GM12878 (cell line): ENCODE measurements around the gene CLIP1.

Source experiments
- CREB1 ChIP-seq: IDR thresholded peaks from 2 replicates; pipeline ENCODE4 v1.6.1; 2012; ENCODE audit warnings: low read depth, mild to moderate bottlenecking, inconsistent platforms
- HDAC2 ChIP-seq: fragments of 200-600 bp; sonication (generic); IDR thresholded peaks from 2 replicates; pipeline ENCODE4 v1.6.1; 2017
- MXI1 ChIP-seq: fragments of 150-350 bp; IDR thresholded peaks from 2 replicates; pipeline ENCODE4 v1.6.1; 2011; ENCODE audit warnings: low read depth, mild to moderate bottlenecking, inconsistent platforms, low read length, improper control_type of control experiment
- NFIC ChIP-seq: IDR thresholded peaks from 2 replicates; pipeline ENCODE4 v1.6.1; 2012; ENCODE audit warnings: low read depth, mild to moderate bottlenecking, inconsistent platforms, low read length, moderate library complexity
- PBX3 ChIP-seq: IDR thresholded peaks from 2 replicates; pipeline ENCODE4 v1.6.1; 2011; ENCODE audit warnings: mild to moderate bottlenecking, low read depth, low read length, moderate library complexity; ENCODE audit not compliant: insufficient replicate concordance
- SIX5 ChIP-seq: IDR thresholded peaks from 2 replicates; pipeline ENCODE4 v1.6.1; 2011; ENCODE audit warnings: mild to moderate bottlenecking, low read depth, low read length, moderate library complexity; ENCODE audit not compliant: severe bottlenecking
- TF ChIP-seq, protein P1 (sequence below), 3 experiments: IDR thresholded peaks in 2 of 3; conservative IDR thresholded peaks in 1 of 3; 2 replicates each; pipeline ENCODE4 v1.5.1; 2011; ENCODE audit warnings: low read depth in 3 of 3, low read length in 3 of 3, mild to moderate bottlenecking in 3 of 3, control low read depth in 2 of 3, moderate library complexity in 2 of 3, inconsistent platforms in 1 of 3, mixed read lengths in 1 of 3; ENCODE audit not compliant: control insufficient read depth in 2 of 3, insufficient read depth in 1 of 3; ENCODE audit errors: extremely low read depth in 1 of 3

DNA sequence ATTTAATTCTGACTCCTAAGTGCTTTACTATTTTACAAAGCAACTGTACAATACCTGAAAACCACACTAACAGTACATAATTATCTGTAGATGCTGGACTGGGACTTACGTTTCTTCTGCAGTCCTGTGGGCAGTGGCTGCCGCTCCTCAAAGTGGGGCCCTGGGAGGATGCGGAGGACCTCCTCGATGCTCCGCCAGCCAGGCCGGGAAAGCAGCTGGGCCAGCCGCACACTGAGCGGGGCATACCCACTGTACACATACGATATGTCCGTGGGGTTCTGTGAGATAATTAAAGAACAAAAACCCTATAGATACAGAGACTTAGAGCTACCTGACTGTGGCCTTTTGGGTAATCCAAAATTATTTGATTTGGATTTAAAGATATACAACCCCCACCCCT lies 189.8 kb downstream of the CLIP1 start:
- TF ChIP-seq CREB1 = no peak
- TF ChIP-seq HDAC2 = no peak
- TF ChIP-seq MXI1 = no peak
- TF ChIP-seq, protein P1, sequence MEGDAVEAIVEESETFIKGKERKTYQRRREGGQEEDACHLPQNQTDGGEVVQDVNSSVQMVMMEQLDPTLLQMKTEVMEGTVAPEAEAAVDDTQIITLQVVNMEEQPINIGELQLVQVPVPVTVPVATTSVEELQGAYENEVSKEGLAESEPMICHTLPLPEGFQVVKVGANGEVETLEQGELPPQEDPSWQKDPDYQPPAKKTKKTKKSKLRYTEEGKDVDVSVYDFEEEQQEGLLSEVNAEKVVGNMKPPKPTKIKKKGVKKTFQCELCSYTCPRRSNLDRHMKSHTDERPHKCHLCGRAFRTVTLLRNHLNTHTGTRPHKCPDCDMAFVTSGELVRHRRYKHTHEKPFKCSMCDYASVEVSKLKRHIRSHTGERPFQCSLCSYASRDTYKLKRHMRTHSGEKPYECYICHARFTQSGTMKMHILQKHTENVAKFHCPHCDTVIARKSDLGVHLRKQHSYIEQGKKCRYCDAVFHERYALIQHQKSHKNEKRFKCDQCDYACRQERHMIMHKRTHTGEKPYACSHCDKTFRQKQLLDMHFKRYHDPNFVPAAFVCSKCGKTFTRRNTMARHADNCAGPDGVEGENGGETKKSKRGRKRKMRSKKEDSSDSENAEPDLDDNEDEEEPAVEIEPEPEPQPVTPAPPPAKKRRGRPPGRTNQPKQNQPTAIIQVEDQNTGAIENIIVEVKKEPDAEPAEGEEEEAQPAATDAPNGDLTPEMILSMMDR (IDR thresholded peaks at IDR 0.05 in 2 of 3, conservative IDR thresholded peaks at IDR 0.05 in 1 of 3; ENCODE audit: control insufficient read depth in 2 of 3, extremely low read depth in 1 of 3, insufficient read depth in 1 of 3, low read depth in 3 of 3, low read length in 3 of 3) = no peak
- TF ChIP-seq PBX3 = no peak
- no peak for TF ChIP-seq SIX5
- TF ChIP-seq NFIC = no peak
